ENCODE measurements around the gene BTBD6.
"Not testable (repeated sequence)": the region's sequence is repeated elsewhere in the genome, so short reads cannot be mapped to it uniquely, and the experiment has no call there.

The BTBD6 gene

DNA sequence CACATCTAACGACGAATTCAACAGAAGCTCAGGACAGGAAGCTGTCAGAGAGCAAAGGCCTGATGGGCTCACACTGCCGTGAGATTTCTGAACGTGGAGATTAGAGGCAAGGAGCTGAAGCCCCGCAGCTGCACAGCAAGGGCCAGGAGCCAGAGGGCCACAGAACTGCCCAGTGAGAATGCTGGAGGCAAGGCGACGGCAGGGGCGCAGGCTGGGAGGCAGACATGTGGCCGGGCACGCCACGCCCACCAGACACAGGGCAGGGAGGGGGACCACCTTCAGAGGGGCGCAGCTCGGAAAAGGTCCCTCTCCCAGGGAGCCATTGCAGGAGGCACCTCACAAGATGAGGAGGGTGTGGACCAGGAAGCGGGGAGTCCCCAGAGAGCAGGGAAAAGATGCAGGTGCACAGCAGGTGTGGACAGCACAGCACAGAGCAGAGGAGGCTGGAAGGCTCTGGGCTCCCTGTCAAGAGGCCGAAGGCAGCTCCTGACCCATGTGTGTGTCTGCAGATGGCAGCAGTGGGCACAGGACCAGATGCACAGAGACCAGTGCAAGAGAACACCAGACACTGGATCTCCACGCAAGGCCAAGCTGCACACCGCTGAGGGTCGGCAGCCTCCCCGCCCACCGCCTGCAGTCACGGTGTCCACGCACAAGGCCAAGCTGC is 23.0 kb downstream of the BTBD6 start:
- Histone ChIP-seq H3K9ac (ENCODE audit: low read depth, low read length) (no peak overlapping the region), H3K4me3 (ENCODE audit: low read depth, low read length) (no peak overlapping the region), H3K36me3 (ENCODE audit: control insufficient read depth, insufficient read depth, low read length) (no peaks in the 10 kb centered on the region), H3K27ac (ENCODE audit: low read depth, low read length) (no peak overlapping the region), H3K9me3 (ENCODE audit: control insufficient read depth, insufficient read depth, low read length) (no peaks in the 10 kb centered on the region), H3K27me3 (ENCODE audit: control insufficient read depth, insufficient read depth, low read length) (no peaks in the 10 kb centered on the region), H3K4me1 (ENCODE audit: control insufficient read depth, insufficient read depth, low read length) (no peaks in the 10 kb centered on the region)

DNA sequence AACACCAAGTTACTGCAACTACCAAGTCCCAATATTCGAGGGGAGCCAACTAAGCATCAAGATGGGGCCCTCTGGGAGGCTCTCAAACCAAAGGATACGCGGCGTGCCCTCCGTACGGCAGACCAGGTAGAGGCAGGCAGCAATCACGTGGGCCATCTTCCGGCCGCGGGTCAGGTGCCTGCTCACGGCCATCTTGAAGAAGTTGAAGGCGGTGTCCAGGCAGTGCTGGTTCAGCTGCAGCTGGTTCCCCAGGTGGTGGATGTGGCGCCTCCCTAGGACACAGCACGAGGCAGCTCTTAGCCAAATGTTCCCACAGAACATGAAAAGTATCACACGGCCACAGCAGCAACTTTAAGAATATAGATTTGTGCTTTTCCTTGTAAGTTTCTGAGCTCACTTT is 24.3 kb downstream of the BTBD6 start:
- Histone ChIP-seq H3K27me3 (ENCODE audit: control insufficient read depth, insufficient read depth, low read length) (no peaks in the 10 kb centered on the region), H3K27ac (ENCODE audit: low read depth, low read length) (no peak overlapping the region), H3K36me3 (ENCODE audit: control insufficient read depth, insufficient read depth, low read length) (no peaks in the 10 kb centered on the region), H3K4me3 (ENCODE audit: low read depth, low read length) (no peak overlapping the region), H3K4me1 (ENCODE audit: control insufficient read depth, insufficient read depth, low read length) (no peaks in the 10 kb centered on the region), H3K9me3 (ENCODE audit: control insufficient read depth, insufficient read depth, low read length) (no peaks in the 10 kb centered on the region), H3K9ac (ENCODE audit: low read depth, low read length) (no peak overlapping the region)

DNA sequence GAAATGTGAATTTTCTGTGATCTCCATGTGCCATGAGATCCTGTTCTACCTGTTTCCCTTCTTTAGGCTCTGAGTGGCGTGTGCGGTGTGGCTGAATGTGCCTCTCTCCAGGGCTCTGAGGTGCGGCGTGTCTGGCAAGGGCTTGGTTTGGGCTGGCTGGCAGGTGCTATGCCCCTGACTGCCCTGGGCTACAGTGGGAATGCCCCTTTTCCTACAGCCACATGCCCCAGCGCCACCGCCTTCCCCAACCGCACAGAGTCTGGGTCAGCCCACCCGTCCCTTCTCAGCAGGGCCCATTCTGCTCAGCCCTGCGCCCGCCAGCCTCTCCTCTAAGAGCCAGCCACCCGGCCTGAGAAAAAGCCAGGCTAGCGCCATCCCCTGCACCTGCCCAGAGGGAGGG is 24.7 kb downstream of the BTBD6 start:
- no peaks in the 10 kb centered on the region for H3K4me1 ChIP-seq (ENCODE audit: control insufficient read depth, insufficient read depth, low read length)
- H3K9ac ChIP-seq (ENCODE audit: low read depth, low read length) = no peak overlapping the region
- H3K9me3 ChIP-seq (ENCODE audit: control insufficient read depth, insufficient read depth, low read length) = no peaks in the 10 kb centered on the region
- no peak overlapping the region for H3K27ac ChIP-seq (ENCODE audit: low read depth, low read length)
- H3K4me3 ChIP-seq (ENCODE audit: low read depth, low read length) = no peak overlapping the region
- no peaks in the 10 kb centered on the region for H3K27me3 ChIP-seq (ENCODE audit: control insufficient read depth, insufficient read depth, low read length)
- H3K36me3 ChIP-seq (ENCODE audit: control insufficient read depth, insufficient read depth, low read length) = no peaks in the 10 kb centered on the region

DNA sequence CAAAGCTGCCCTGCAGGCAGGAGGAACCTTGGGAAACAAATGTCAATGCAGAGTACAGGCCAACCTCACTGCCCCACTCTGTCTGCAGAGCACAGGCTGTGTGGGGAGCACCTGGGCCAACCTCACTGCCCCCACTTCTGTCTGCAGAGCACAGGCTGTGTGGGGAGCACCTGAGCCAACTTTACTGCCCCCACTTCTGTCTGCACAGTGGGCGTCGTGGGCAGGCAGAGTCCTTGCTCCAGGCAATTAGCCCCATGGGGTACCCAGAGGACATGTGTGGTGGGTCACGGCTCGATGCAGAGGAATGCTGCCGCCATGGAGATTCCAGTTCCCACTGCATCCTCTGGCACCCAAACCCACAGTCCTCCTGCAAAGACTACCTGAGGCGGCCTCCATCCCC is 26.3 kb downstream of the BTBD6 start:
- no peak overlapping the region for H3K9ac ChIP-seq (ENCODE audit: low read depth, low read length)
- H3K27ac ChIP-seq (ENCODE audit: low read depth, low read length) = no peak overlapping the region
- H3K9me3 ChIP-seq (ENCODE audit: control insufficient read depth, insufficient read depth, low read length) = no peaks in the 10 kb centered on the region
- H3K27me3 ChIP-seq (ENCODE audit: control insufficient read depth, insufficient read depth, low read length) = no peaks in the 10 kb centered on the region
- no peaks in the 10 kb centered on the region for H3K36me3 ChIP-seq (ENCODE audit: control insufficient read depth, insufficient read depth, low read length)
- no peak overlapping the region for H3K4me3 ChIP-seq (ENCODE audit: low read depth, low read length)
- H3K4me1 ChIP-seq (ENCODE audit: control insufficient read depth, insufficient read depth, low read length) = no peaks in the 10 kb centered on the region

DNA sequence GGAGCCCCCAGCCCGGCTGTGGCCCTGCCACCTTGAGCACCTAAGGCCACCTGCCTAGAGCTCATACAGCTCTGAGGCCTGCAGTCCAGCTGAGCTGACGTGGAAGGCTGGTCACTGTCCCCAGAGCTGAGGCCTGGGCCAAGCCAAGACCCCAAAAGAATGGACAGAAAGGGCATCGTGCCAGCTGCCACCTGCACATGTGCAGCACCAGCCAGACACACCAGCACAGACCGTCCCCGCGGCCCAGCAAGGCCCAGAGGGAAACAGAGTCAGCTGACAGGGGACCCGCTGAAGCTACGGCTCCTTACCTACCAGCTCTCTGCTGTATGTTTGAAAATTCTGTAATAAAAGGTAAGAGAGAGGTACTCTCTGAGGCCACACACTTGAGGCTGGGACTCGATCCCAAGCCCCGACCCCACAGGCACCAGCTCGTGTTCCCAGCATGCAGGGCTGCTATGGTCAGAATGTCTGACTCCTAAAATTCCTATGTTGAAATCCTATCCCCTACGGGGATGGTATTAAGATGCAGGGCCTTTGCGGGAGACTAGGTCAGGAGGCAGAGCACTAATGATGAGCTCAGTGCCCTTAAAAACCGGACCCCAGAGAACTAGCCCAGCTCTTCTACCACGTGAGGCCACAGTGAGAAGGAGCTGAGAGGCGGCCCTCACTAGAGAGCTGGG is 27.1 kb downstream of the BTBD6 start:
- Histone ChIP-seq H3K9ac (ENCODE audit: low read depth, low read length) (no peak overlapping the region), H3K27me3 (ENCODE audit: control insufficient read depth, insufficient read depth, low read length) (no peaks in the 10 kb centered on the region)

DNA sequence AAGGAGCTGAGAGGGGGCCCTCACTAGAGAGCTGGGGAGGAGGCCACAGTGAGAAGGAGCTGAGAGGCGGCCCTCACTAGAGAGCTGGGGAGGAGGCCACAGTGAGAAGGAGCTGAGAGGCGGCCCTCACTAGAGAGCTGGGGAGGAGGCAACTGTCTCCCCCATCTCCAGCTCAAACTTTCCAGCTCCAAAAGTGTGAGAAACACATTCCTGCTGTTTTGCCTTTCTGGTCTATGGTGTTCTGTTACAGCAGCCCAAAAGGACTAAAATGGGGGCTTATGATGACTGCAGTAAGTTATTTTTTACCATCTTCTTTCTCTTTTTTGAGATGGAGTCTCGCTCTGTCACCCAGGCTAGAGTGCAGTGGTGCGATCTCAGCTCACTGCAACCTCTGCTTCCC is 29.1 kb downstream of the BTBD6 start:
- H3K27ac ChIP-seq (ENCODE audit: low read depth, low read length); H3K9me3 ChIP-seq (ENCODE audit: control insufficient read depth, insufficient read depth, low read length); H3K9ac ChIP-seq (ENCODE audit: low read depth, low read length); H3K4me3 ChIP-seq (ENCODE audit: low read depth, low read length); H3K36me3 ChIP-seq (ENCODE audit: control insufficient read depth, insufficient read depth, low read length); H3K27me3 ChIP-seq (ENCODE audit: control insufficient read depth, insufficient read depth, low read length); H3K4me1 ChIP-seq (ENCODE audit: control insufficient read depth, insufficient read depth, low read length): not testable (repeated sequence)

More for the DNA sequence above, 27.1 kb downstream of the BTBD6 start:
- no peak overlapping the region for H3K4me3 ChIP-seq (ENCODE audit: low read depth, low read length)
- no peak overlapping the region for H3K27ac ChIP-seq (ENCODE audit: low read depth, low read length)
- H3K4me1 ChIP-seq (ENCODE audit: control insufficient read depth, insufficient read depth, low read length) = no peaks in the 10 kb centered on the region
- H3K36me3 ChIP-seq (ENCODE audit: control insufficient read depth, insufficient read depth, low read length) = no peaks in the 10 kb centered on the region
- H3K9me3 ChIP-seq (ENCODE audit: control insufficient read depth, insufficient read depth, low read length) = no peaks in the 10 kb centered on the region

DNA sequence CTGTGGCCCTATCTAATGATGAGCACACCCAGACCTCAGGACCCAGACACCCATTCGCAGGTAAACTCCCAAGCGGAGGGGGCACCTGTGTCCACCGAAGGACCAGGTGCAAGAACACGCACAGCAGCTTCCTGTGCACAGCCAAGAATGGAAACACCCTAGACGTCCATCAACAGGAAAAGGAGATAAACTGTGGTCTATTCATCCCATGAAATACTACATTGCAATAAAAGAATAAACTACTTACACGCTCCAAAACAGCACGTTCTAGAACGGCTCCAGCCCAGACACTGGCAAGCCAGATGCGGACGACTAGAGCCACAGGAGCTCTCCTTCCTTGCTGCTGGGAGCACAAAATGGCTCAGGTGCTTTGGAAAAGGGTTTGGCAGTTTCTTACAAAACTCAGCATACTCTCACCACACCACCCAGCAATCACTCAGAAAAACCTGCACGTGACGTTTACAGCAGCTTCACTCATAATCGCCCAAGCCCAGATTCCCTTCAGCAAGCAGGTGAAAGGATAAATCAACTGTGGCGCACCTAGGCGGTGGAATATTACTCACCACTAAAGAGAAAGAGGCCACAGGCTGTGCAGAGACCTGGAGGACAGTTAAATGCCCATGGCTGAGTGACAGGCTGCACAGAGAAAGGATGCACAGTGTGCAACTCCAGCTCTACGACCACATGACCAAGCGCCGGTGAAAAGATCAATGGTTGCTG is 31.5 kb downstream of the BTBD6 start:
- Histone ChIP-seq H3K27ac (ENCODE audit: low read depth, low read length) (no peak overlapping the region), H3K27me3 (ENCODE audit: control insufficient read depth, insufficient read depth, low read length) (no peaks in the 10 kb centered on the region), H3K9me3 (ENCODE audit: control insufficient read depth, insufficient read depth, low read length) (no peaks in the 10 kb centered on the region), H3K4me1 (ENCODE audit: control insufficient read depth, insufficient read depth, low read length) (no peaks in the 10 kb centered on the region), H3K36me3 (ENCODE audit: control insufficient read depth, insufficient read depth, low read length) (no peaks in the 10 kb centered on the region), H3K4me3 (ENCODE audit: low read depth, low read length) (no peak overlapping the region), H3K9ac (ENCODE audit: low read depth, low read length) (no peak overlapping the region)

DNA sequence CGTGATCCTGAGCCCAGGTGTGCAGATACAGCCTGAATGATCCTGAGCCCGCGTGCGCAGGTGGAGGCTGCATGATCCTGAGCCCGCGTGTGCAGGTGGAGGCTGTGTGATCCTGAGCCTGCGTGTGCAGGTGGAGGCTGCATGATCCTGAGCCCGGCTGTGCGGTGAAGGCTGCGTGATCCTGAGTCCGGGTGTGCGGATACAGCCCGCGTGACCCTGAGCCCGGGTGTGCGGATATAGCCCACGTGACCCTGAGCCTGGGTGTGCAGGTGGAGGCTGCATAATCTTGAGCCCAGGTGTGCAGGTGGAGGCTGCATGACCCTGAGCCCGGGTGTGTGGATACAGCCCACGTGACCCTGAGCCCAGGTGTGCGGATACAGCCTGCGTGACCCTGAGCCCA is 32.2 kb downstream of the BTBD6 start:
- no peaks in the 10 kb centered on the region for H3K4me1 ChIP-seq (ENCODE audit: control insufficient read depth, insufficient read depth, low read length)
- no peak overlapping the region for H3K9ac ChIP-seq (ENCODE audit: low read depth, low read length)
- no peaks in the 10 kb centered on the region for H3K36me3 ChIP-seq (ENCODE audit: control insufficient read depth, insufficient read depth, low read length)
- H3K27me3 ChIP-seq (ENCODE audit: control insufficient read depth, insufficient read depth, low read length) = no peaks in the 10 kb centered on the region
- no peak overlapping the region for H3K27ac ChIP-seq (ENCODE audit: low read depth, low read length)
- no peak overlapping the region for H3K4me3 ChIP-seq (ENCODE audit: low read depth, low read length)
- H3K9me3 ChIP-seq (ENCODE audit: control insufficient read depth, insufficient read depth, low read length) = no peaks in the 10 kb centered on the region

DNA sequence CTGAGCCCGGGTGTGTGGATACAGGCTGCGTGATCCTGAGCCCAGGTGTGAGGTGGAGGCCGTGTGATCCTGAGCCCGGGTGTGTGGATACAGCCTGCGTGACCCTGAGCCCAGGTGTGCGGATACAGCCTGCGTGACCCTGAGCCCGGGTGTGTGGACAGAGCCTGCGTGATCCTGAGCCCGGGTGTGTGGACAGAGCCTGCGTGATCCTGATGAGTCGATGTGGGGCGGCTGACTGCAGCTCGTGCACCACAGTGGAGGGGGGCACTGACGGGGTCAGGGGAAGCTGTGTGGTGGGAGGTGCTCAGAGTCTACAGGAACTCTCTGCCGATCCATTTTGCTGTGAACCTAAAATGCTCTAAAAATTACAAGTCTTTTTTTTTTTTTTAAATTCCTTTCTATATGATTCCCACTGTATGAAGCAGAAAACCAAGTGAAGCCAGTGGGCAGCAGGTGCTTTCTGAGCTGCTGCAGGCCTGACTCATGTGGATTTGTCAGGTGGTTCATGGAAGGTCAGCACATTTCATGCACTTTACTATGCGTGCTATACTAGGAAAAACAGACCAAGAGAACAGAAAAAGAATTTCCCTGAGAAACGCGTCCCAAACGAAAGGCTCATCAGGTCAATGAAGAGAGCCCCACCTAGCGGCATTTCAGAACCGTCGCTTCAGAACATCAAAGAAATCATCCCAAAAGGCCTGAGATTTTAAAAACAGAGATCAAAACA is 33.2 kb downstream of the BTBD6 start:
- Histone ChIP-seq H3K9ac (ENCODE audit: low read depth, low read length) (no peak overlapping the region), H3K4me3 (ENCODE audit: low read depth, low read length) (no peak overlapping the region), H3K36me3 (ENCODE audit: control insufficient read depth, insufficient read depth, low read length) (no peaks in the 10 kb centered on the region), H3K9me3 (ENCODE audit: control insufficient read depth, insufficient read depth, low read length) (no peaks in the 10 kb centered on the region), H3K27me3 (ENCODE audit: control insufficient read depth, insufficient read depth, low read length) (no peaks in the 10 kb centered on the region), H3K27ac (ENCODE audit: low read depth, low read length) (no peak overlapping the region), H3K4me1 (ENCODE audit: control insufficient read depth, insufficient read depth, low read length) (no peaks in the 10 kb centered on the region)

DNA sequence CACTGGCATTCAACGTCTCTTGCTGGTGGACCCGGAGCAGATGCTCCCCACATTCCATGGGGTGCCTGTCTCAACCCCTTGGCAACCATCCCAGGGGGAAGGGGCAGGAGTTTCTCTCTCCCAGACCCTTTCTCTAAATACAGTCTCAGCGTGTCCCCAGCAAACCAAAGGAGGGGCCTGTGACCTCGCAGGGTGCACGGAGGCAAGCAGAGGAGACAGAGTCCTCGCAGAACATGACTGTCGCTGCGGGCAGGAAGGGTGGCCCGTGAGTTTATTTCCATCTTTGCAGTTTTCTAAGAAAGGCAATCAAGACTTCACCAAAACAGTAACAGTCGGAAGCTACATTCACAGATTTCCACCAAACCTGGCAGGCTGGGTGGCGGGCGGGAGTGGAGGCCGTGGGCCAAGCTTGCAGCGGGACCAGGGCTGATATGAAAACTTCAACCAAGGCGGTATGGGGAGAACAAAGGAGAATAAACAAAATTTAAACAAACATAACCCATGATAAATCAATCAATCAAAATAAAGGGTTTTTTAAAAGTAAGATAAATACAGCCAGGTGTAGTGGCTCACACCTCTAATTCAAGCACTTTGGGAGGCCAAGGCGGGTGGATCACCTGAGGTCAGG is 33.9 kb downstream of the BTBD6 start:
- H3K9ac ChIP-seq (ENCODE audit: low read depth, low read length) = no peak overlapping the region
- H3K27ac ChIP-seq (ENCODE audit: low read depth, low read length) = peak overlapping the region; percentile 29
- no peaks in the 10 kb centered on the region for H3K9me3 ChIP-seq (ENCODE audit: control insufficient read depth, insufficient read depth, low read length)
- H3K4me1 ChIP-seq (ENCODE audit: control insufficient read depth, insufficient read depth, low read length) = no peaks in the 10 kb centered on the region
- no peaks in the 10 kb centered on the region for H3K36me3 ChIP-seq (ENCODE audit: control insufficient read depth, insufficient read depth, low read length)
- no peaks in the 10 kb centered on the region for H3K27me3 ChIP-seq (ENCODE audit: control insufficient read depth, insufficient read depth, low read length)
- H3K4me3 ChIP-seq (ENCODE audit: low read depth, low read length) = no peak overlapping the region
